Left colon (tissue), 2 donors: Measurements from ENCODE around the gene GRHL3. TPM values are rescaled to one million over a fixed set of nuclear protein-coding genes. Genes with fewer than 3 reads are reported as not detected.

ENCODE experiments used
- ATAC-seq: fragments of 200-7000 bp; cut with Tn5 transposase; one replicate; pipeline ENCODE4 v1.9.1; 2020; ENCODE audit warnings: mild to moderate bottlenecking, moderate library complexity
- DNase-seq, 2 donors: peaks; one replicate each; pipeline ENCODE4 v3.0.0-alpha.2; 2020
- intact Hi-C, 2 donors: fragments of 100-400 bp; cut with DNase I in 1 of 2; cut with micrococcal nuclease in 1 of 2; formaldehyde crosslinking; loops; one replicate each; pipeline versions ENCODE4 v1.11.2 to v1.14.0; 2022; cut with DNase I, micrococcal nuclease
- total RNA-seq, 2 donors: library from RNA; stranded (reverse); fragmentation: NEBNext Ultra II Directional; extraction: Animal tissue kit (Norgen Biotek cat#: 25700); gene quantifications; one replicate each; pipeline ENCODE4 v1.2.1, GENCODE V29; 2021
- donor health status: DM: no; HTN: no; CAD: no.
- donor health status: DM: yes; HTN: yes; CAD: no.

The GRHL3 gene
- total RNA-seq, 2 donors from 2014 or later: 0.45 TPM; not detected in 1

GRCh38 chr1:24361811-24362210 lies 42.7 kb downstream of the GRHL3 start:
- DNase-seq (no peak), ATAC-seq (no peak)
- intact Hi-C loops: no loop called here

DNA sequence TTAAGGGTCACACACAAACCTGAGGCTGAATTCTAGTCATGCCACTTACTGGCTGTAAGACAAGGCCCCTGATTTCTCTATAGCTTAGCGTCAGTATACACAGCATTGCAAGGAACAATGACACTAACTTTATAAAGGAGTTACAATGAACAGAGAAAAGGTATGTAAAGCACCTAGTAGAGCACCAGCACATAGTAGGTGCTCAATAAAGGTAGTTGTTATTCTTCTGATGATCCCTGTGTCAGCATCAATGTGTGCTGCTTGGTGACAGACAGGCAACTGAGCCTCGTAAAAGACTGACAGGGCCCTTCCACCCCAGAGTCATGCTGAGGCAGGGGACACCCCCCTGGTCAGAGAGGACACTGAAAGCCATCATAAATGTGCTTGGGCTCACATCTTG lies 43.2 kb downstream of the GRHL3 start:
- intact Hi-C loops: no loop called here
- no peak for ATAC-seq

GRCh38 chr1:24362982-24363614 lies 43.9 kb downstream of the GRHL3 start:
- DNase-seq: no peak
- no peak for ATAC-seq
- intact Hi-C loops: no loop called here

More for the DNA sequence above, 43.2 kb downstream of the GRHL3 start:
- DNase-seq: no peak

- intact Hi-C loops: no loop called here
Measured at GRCh38 chr1:24363994-24364393, 44.8 kb downstream of the GRHL3 start.

DNA sequence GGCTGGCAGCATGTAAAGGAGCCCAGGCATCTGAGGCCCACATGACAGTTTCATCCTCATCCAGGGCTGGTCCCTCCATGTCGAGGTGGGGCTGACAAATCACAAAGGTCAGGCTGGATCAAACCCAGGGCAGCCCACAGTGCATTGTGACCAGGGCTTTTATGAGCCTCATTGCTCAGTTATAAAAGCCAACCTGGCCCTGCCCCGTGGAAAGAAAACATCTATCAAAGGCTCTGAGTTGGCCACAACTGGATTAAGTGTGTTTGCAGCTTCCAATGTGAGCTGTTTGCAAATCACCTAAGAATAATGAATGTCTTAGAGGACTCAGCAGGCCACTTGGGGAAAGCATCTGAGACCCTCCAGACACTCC lies 45.4 kb downstream of the GRHL3 start:
- DNase-seq: peak; percentile 63 to 73
- peak; percentile 96 for ATAC-seq
- intact Hi-C loops: no loop called here

More at GRCh38 chr1:24363994-24364393, 44.8 kb downstream of the GRHL3 start:
- DNase-seq: no peak
- no peak for ATAC-seq

DNA sequence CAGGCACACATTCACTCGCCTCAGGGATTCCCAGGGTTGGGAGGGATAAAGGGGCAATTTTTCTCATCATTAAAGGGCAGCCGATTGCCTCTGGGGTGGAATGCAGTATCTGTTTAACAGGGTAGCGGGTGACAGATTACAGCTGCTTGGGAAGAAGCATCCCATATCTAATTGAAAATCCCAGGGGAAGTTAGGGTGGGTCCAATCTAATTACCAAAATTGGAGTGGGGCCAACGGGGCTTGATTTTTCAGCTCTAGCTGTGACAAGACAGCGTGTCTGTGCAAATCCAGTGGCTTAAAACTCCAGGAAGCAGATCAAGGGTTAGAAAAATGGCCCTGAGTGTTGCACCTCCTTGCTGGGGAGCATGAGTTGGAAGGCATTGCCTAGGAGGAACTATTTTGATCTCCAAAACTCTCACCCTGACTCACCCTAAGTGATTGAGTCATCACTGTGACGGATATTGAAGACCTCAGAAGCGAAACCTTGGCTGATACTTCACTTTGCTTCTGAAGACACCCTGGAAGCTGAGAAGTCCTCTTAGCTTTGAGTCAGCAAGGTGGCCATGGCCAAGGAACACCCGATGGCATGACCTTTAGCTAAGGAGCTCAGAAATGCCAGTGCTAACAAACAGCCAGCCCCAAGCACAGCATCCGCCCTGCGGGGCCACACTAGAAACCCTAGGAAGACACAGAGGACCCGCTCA lies 46.0 kb downstream of the GRHL3 start:
- peak in 1 of 2 donors; percentile 28 for DNase-seq
- intact Hi-C loops: no loop called here
- ATAC-seq: peak; percentile 51

DNA sequence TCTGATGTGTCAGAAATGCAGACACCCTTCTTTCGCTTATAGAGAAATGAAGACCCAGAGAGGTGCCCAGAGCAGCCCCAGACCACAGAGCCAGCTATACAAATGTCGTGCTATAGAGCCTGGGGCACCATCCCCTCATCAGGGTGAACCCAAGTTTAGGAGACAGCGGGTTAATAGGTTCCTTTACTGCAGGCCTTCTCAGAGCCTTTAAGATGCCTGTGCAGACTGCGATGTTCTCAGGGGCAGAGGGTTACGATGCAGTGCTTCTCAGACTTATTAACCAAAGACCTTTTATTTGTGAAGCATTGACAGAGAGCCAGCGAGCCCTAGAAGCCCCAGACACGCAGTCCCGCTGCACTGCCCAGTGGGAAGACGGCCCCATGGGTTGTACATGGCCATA lies 47.5 kb downstream of the GRHL3 start:
- ATAC-seq (no peak), DNase-seq (no peak)
- intact Hi-C loops: no loop called here

- no peak for DNase-seq
- no peak for ATAC-seq
- intact Hi-C loops: no loop called here
Measured at GRCh38 chr1:24369199-24369598, 50.0 kb downstream of the GRHL3 start.

GRCh38 chr1:24369801-24370200 lies 50.6 kb downstream of the GRHL3 start:
- no peak for ATAC-seq
- intact Hi-C loops: no loop called here
- no peak for DNase-seq

DNA sequence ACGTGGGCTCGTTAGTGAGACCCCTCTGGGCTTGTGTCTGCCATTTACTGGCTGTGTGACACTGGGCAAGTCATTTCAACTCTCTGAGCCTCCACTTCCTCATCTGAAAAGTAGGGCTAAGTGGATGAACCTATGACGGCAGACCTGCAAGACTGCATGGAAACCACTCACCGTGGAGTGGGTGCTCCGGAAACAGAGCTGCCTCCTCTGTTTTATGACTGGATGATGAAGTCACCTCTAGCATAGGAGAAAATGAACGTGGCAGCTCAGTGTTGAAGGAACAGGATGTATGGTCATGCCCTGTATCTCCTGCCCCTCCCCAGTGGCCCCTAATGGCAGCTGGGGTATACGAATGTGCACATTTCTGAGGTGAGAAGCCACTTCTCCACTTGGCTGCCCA lies 53.9 kb downstream of the GRHL3 start:
- DNase-seq (no peak), ATAC-seq (no peak)
- intact Hi-C loops: no loop called here

GRCh38 chr1:24373710-24374109 lies 54.6 kb downstream of the GRHL3 start:
- intact Hi-C loops: no loop called here
- ATAC-seq: no peak
- no peak for DNase-seq

DNA sequence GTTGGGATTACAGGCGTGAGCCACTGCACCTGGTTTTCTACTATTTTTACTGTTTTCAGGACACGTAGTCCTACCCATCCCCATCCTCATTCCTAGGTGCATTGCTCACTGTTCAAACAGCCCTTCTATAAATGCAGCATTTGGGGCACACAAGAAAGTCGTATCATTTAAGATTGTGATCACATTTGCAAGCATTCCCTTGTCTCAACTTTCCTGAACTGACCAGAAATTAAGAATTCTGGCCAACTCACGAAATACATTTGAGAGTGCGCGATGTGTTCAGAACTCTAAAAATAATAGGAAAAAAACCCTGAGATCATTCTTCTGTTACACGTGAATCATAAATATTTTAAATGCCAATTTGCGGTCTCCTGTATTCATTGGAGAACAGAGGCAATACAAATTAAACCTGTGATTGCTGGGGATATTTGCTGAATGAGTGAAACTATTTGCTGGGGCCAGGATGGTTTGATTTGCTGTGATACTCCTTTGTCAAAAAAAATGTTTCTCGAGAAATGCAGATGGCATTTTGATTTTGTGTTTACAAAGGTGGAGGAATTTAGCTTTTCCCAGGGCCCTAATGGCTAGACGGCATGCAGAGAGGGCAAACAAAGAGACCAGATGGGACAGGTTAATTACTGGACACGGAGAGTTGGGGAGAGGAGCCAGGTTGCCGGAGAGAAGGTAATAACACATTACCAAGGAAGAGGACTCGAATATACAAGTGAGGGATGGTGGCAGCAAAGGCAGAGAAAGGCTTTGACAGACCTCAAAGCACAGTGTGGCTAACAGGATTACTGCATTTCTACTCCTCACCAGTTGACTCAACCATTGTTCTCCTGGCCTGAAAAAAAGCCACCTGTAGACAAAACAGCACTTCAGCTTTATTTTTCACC lies 56.0 kb downstream of the GRHL3 start:
- intact Hi-C loops: no loop called here
- DNase-seq: no peak
- peak; percentile 60 for ATAC-seq

- ATAC-seq: no peak
Measured at GRCh38 chr1:24379733-24380315, 60.7 kb downstream of the GRHL3 start.

GRCh38 chr1:24380508-24380907 lies 61.4 kb downstream of the GRHL3 start:
- intact Hi-C loops: no loop called here
- ATAC-seq (no peak), DNase-seq (no peak)

More at GRCh38 chr1:24379733-24380315, 60.7 kb downstream of the GRHL3 start:
- intact Hi-C loops: no loop called here
- DNase-seq: no peak

DNA sequence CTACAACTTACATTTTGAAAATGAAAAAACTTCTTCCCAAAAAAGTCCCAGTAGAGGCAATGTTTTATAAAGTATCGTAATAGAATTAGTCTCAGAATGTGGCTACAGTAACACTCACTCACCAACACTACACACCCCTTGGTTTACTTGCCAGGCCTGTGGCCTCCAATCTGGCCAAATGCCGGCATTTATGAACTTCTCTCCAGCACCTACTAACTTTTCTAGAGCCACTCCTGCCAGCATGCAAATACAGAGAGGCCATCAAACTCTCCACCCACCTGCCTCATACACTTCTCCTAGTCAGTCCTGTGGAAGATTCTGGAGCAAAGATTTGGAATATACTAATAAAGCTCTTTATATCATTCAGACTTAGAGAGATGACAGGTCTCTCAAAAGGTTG lies 62.1 kb downstream of the GRHL3 start:
- DNase-seq: no peak
- intact Hi-C loops: no loop called here
- peak; percentile 82 for ATAC-seq

DNA sequence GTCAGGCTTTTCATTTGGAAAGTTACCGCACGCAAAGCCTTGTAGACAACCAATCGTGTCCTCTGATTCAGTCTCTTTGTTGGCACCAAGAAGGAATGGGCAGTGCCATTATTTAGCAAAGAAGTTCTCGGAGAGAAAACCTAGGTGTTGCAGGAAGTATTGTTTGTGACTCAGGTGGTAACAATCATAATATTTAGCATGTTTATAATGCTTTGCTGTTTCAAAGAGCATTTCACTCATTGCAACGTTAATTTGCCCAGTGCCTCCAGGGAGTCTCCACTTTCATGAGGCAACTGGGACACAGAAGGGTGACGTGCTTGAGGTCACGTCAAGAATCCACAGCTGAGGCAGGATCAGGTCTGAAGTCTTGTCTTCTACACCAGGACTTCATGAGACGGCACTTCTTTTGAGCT lies 63.0 kb downstream of the GRHL3 start:
- intact Hi-C loops: no loop called here
- peak; percentile 52 for ATAC-seq
- DNase-seq: no peak

DNA sequence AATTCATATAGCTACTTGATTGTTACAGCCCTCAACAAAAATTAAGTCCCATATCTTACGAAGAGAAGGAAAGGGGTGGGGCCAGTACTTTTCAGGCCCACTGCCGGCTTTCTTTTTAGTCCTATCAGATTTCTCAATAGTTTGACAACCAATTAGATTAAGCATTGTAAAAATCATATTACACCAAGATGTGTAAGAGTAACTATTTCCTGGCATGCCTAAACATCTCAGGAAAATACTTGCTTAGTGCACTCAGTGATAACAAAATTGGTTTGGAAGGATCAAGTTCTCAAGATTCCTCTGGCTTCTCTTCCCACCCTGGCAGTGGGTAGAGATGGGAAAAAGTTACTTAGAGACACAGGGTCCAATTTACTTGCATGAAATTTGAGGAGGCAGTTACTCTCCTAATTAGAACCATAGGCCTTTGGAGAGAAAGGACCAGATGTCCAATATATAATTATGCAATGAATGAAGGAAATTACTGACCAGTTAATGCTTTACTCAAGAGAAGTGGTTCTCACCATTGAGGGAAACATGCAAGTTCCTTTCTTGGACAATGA lies 64.3 kb downstream of the GRHL3 start:
- no peak for ATAC-seq
- intact Hi-C loops: no loop called here
- no peak for DNase-seq

DNA sequence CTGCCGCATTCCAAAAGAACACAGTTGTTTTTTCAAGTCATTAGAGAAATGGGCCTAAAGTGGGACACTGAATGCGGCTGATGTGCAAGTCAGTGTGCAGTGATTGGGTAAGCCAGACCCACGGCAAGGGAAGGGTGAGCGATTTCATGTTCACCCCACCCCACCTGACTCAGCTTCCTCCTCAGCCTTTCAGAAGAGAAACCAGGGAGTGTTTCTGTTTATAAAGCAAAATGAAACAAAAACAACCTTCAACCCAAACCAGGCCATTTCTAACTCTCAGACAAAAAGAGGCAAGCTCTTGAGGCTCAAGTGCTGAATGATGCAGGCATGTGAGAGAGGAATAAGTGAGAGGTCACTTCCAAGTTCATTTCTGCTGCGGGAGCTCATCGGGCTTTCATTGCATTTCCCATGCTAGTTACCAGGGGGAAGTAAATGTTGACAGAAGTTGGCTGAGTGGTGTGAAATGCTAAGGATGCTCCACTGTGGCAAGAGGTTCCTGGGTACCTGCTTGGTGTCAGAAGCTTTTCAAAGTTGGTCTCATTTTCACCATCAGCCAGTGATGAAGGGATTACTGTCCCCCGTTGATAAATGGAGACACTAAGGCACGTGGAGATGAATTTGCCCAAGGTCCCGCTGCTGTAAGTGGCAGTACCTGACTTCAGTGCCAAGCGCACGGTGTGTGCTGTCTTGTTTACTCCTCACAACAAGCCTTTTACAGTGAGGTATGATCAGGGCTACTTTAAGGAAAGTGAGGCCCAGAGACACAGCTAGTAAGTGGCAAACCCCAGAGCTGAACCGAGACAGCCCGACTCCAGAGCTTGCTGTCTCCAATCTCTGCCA lies 65.3 kb downstream of the GRHL3 start:
- DNase-seq (no peak), ATAC-seq (peak; percentile 15)
- intact Hi-C loops: no loop called here
